WTC11 (cell line): ENCODE results near the gene PCED1A.

Experiments used
- GABPB1 ChIP-seq: sonication (generic); formaldehyde crosslinking; IDR thresholded peaks from 2 replicates; pipeline ENCODE4 v1.8.1; 2023; ENCODE audit warnings: mild to moderate bottlenecking, missing genetic modification reagents
- MXD4 ChIP-seq: fragments of 250-450 bp; sonication (Bioruptor Pico); IDR thresholded peaks from 2 replicates; pipeline ENCODE4 v1.8.0; 2021; ENCODE audit warnings: mild to moderate bottlenecking, moderate library complexity, borderline replicate concordance
- USF1 ChIP-seq: sonication (generic); formaldehyde crosslinking; IDR thresholded peaks from 2 replicates; pipeline ENCODE4 v1.8.0; 2022; ENCODE audit warnings: mild to moderate bottlenecking, missing genetic modification reagents
- TF ChIP-seq, protein P1 (sequence below): fragments of 200-600 bp; IDR thresholded peaks from 2 replicates; pipeline ENCODE4 v1.8.0; 2022; ENCODE audit warnings: antibody characterized with exemption

GRCh38 chr20:2804852-2805688, 35.4 kb downstream of the PCED1A start:
- TF ChIP-seq, protein P1, sequence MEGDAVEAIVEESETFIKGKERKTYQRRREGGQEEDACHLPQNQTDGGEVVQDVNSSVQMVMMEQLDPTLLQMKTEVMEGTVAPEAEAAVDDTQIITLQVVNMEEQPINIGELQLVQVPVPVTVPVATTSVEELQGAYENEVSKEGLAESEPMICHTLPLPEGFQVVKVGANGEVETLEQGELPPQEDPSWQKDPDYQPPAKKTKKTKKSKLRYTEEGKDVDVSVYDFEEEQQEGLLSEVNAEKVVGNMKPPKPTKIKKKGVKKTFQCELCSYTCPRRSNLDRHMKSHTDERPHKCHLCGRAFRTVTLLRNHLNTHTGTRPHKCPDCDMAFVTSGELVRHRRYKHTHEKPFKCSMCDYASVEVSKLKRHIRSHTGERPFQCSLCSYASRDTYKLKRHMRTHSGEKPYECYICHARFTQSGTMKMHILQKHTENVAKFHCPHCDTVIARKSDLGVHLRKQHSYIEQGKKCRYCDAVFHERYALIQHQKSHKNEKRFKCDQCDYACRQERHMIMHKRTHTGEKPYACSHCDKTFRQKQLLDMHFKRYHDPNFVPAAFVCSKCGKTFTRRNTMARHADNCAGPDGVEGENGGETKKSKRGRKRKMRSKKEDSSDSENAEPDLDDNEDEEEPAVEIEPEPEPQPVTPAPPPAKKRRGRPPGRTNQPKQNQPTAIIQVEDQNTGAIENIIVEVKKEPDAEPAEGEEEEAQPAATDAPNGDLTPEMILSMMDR: no peak
- TF ChIP-seq MXD4 (no peak), GABPB1 (CRISPR knock-in tag) (no peak), USF1 (CRISPR knock-in tag) (no peak)
